Vagina (tissue), 2 donors: ENCODE results near the gene ATP8B3.

Experiments
- POLR2A ChIP-seq, 2 donors: fragments of 450-650 bp; IDR thresholded peaks; one replicate each; pipeline ENCODE4 v1.6.1; 2017; ENCODE audit warnings: antibody characterized with exemption in 2 of 2, mild to moderate bottlenecking in 2 of 2, moderate library complexity in 2 of 2
- TF ChIP-seq, protein P1 (sequence below), 3 experiments: fragments of 450-650 bp in 2 of 3; fragments of 200-600 bp in 1 of 3; sonication (generic) in 1 of 3; IDR thresholded peaks; one replicate each; pipeline ENCODE4 v1.5.1; 2017 to 2019; ENCODE audit warnings: antibody characterized with exemption in 3 of 3, mild to moderate bottlenecking in 2 of 3, moderate library complexity in 2 of 3

DNA sequence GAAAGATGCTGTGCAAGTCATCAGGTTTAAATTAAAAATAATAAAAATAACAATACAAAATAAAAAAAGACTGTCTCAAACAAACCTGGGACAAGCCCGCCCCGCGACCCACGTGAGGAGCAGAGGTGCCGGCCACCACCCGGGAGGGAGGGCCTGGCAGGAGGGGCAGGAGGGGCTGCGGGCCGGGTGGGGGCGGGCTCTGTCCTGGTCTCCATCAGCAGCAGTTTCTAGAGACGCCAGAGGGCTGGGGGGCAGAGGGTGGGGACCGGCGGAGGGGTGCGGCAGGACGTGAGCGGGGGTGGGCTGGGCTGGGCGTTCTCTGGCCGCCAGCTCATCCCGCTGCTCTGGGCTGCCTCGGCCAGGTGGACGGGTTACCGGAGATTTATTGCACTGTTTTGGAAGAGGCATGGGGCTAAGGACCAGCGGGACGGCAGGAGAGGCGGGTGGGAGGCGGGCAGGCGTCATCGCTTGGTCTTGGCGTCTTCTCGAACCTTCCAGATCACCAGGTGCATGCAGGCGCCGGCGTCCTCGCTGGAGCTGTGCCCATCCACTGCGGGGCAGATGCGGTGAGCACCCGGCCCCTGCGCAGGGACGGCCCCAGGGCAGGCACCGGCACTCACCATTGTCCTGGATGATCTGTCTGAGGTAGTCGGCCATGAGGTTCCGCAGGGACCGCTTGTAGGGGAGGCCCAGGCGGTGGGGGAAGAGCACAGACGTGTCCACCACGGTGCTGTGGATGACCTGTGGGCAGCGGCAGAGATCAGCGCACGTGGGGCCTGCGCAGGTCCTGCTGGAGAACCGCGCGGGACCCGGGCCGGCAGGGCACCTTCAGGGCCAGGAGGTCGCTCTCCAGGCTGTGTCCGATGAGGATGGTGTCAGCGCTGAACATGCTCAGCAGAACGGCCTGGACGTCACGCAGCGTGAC lies 3.8 kb upstream of the ATP8B3 start:
- TF ChIP-seq POLR2A (IDR thresholded peaks at IDR 0.05) = no peak
- TF ChIP-seq, protein P1, sequence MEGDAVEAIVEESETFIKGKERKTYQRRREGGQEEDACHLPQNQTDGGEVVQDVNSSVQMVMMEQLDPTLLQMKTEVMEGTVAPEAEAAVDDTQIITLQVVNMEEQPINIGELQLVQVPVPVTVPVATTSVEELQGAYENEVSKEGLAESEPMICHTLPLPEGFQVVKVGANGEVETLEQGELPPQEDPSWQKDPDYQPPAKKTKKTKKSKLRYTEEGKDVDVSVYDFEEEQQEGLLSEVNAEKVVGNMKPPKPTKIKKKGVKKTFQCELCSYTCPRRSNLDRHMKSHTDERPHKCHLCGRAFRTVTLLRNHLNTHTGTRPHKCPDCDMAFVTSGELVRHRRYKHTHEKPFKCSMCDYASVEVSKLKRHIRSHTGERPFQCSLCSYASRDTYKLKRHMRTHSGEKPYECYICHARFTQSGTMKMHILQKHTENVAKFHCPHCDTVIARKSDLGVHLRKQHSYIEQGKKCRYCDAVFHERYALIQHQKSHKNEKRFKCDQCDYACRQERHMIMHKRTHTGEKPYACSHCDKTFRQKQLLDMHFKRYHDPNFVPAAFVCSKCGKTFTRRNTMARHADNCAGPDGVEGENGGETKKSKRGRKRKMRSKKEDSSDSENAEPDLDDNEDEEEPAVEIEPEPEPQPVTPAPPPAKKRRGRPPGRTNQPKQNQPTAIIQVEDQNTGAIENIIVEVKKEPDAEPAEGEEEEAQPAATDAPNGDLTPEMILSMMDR (IDR thresholded peaks at IDR 0.05) = no peak
